Measurements from ENCODE around the gene DFFB. TPM values are rescaled to one million over a fixed set of nuclear protein-coding genes. Genes with fewer than 3 reads are reported as not detected.
A peak's percentile ranks its signal among the peaks of the same experiment; 100 is the strongest.

Gene DFFB
- total and polyA plus RNA-seq, 9 of the 15 experiments (the other 6 are each of a cell fraction or from before 2014, with no cell fraction given), result 2.3 to 15.8 (median 11.5) TPM

DNA sequence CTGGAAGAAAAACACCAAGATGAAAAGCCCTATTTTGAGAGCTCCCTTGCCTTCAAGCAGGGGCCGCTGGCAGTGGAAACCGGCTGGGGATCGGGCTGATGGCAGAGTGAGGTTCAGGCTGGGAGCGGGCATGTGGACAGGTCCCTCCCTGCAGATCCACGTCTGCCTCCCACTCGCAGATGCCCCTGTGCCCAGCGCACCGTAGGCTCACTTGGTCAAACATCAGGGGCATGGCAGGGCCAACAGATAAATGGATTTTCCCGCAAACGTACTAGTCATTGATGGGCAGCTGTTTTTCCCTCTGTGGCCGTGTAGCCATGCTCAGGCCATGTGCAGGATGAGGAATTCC, 49.4 kb downstream of the DFFB start:
- in situ Hi-C loops (cut with MboI), result no loop called here
- CTCF ChIA-PET (ENCODE audit: low intra/inter-chr PET ratio), result no interaction called here
- Histone ChIP-seq H3K27me3 (ENCODE audit: control insufficient read depth in 2 of 2, insufficient read depth in 2 of 2, low read length in 2 of 2) (peaks cover 0 to 18% of the 10 kb centered on the region in 2 experiments; a peak in 4 of 5 replicates), H3K27ac (ENCODE audit: extremely low read depth, low read depth, low read length) (no peak overlapping the region), H3K9me3 (replicated peaks; ENCODE audit: control insufficient read depth, insufficient read depth, low read depth, low read length) (no peaks in the 10 kb centered on the region), H3K4me1 (replicated peaks in 1 of 2; ENCODE audit: control insufficient read depth in 2 of 2, insufficient read depth in 2 of 2, low read length in 2 of 2) (peaks cover 10 to 62% of the 10 kb centered on the region in 2 experiments; a peak in 4 of 5 replicates), H3K4me2 (ENCODE audit: insufficient read depth, low read length) (no peak overlapping the region), H3K9me1 (ENCODE audit: control insufficient read depth, insufficient read depth, low read length) (no peaks in the 10 kb centered on the region), H3K36me3 (ENCODE audit: control insufficient read depth, insufficient read depth, low read length) (no peaks in the 10 kb centered on the region), H3K4me3 (no peak overlapping the region), H3K9ac (ENCODE audit: insufficient read depth in 1 of 2, low read depth in 2 of 2, low read length in 2 of 2) (peak overlapping the region in 1 of 2 experiments; percentile 73; a peak in 1 of 4 replicates), H3K79me2 (ENCODE audit: control insufficient read depth, insufficient read depth, low read length) (no peaks in the 10 kb centered on the region), H2AFZ (ENCODE audit: low read depth, low read length) (no peak overlapping the region), H4K20me1 (replicated peaks; ENCODE audit: control insufficient read depth, insufficient read depth, low read length) (peaks cover 13% of the 10 kb centered on the region; the same call in 1 of the 2 replicates)
- FAIRE-seq (no peak), ATAC-seq (no peak), DNase-seq (ENCODE audit: extremely low read depth in 1 of 4, low spot score in 3 of 4) (no peak)
- POLR2A ChIA-PET, result no interaction called here
- BruUV-seq (replicated peaks), result no TSS peak
- WGBS (ENCODE audit: insufficient coverage, low coverage, missing lambda C conversion rate), result 68% methylated on average over 11 of the region's 11 CpGs
- intact Hi-C loops (cut with micrococcal nuclease), result loop anchor here (1.0 kb wide), 1 partner anchor 121 kb away; no protein-coding TSS in a partner anchor
- no peak for TF ChIP-seq NCOA4 (IDR thresholded peaks at IDR 0.05; ENCODE audit: partially characterized antibody)
- TF ChIP-seq, protein P1, sequence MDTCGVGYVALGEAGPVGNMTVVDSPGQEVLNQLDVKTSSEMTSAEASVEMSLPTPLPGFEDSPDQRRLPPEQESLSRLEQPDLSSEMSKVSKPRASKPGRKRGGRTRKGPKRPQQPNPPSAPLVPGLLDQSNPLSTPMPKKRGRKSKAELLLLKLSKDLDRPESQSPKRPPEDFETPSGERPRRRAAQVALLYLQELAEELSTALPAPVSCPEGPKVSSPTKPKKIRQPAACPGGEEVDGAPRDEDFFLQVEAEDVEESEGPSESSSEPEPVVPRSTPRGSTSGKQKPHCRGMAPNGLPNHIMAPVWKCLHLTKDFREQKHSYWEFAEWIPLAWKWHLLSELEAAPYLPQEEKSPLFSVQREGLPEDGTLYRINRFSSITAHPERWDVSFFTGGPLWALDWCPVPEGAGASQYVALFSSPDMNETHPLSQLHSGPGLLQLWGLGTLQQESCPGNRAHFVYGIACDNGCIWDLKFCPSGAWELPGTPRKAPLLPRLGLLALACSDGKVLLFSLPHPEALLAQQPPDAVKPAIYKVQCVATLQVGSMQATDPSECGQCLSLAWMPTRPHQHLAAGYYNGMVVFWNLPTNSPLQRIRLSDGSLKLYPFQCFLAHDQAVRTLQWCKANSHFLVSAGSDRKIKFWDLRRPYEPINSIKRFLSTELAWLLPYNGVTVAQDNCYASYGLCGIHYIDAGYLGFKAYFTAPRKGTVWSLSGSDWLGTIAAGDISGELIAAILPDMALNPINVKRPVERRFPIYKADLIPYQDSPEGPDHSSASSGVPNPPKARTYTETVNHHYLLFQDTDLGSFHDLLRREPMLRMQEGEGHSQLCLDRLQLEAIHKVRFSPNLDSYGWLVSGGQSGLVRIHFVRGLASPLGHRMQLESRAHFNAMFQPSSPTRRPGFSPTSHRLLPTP (IDR thresholded peaks at IDR 0.05; ENCODE audit: borderline replicate concordance, extremely low read depth, insufficient read length), result no peak
- no peak for TF ChIP-seq PRPF4 (IDR thresholded peaks at IDR 0.05; ENCODE audit: insufficient read depth, low read depth, low read length, poor library complexity, severe bottlenecking)
- TF ChIP-seq, protein P2, sequence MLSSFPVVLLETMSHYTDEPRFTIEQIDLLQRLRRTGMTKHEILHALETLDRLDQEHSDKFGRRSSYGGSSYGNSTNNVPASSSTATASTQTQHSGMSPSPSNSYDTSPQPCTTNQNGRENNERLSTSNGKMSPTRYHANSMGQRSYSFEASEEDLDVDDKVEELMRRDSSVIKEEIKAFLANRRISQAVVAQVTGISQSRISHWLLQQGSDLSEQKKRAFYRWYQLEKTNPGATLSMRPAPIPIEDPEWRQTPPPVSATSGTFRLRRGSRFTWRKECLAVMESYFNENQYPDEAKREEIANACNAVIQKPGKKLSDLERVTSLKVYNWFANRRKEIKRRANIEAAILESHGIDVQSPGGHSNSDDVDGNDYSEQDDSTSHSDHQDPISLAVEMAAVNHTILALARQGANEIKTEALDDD (IDR thresholded peaks at IDR 0.05), result no peak
- TF ChIP-seq, protein P3, sequence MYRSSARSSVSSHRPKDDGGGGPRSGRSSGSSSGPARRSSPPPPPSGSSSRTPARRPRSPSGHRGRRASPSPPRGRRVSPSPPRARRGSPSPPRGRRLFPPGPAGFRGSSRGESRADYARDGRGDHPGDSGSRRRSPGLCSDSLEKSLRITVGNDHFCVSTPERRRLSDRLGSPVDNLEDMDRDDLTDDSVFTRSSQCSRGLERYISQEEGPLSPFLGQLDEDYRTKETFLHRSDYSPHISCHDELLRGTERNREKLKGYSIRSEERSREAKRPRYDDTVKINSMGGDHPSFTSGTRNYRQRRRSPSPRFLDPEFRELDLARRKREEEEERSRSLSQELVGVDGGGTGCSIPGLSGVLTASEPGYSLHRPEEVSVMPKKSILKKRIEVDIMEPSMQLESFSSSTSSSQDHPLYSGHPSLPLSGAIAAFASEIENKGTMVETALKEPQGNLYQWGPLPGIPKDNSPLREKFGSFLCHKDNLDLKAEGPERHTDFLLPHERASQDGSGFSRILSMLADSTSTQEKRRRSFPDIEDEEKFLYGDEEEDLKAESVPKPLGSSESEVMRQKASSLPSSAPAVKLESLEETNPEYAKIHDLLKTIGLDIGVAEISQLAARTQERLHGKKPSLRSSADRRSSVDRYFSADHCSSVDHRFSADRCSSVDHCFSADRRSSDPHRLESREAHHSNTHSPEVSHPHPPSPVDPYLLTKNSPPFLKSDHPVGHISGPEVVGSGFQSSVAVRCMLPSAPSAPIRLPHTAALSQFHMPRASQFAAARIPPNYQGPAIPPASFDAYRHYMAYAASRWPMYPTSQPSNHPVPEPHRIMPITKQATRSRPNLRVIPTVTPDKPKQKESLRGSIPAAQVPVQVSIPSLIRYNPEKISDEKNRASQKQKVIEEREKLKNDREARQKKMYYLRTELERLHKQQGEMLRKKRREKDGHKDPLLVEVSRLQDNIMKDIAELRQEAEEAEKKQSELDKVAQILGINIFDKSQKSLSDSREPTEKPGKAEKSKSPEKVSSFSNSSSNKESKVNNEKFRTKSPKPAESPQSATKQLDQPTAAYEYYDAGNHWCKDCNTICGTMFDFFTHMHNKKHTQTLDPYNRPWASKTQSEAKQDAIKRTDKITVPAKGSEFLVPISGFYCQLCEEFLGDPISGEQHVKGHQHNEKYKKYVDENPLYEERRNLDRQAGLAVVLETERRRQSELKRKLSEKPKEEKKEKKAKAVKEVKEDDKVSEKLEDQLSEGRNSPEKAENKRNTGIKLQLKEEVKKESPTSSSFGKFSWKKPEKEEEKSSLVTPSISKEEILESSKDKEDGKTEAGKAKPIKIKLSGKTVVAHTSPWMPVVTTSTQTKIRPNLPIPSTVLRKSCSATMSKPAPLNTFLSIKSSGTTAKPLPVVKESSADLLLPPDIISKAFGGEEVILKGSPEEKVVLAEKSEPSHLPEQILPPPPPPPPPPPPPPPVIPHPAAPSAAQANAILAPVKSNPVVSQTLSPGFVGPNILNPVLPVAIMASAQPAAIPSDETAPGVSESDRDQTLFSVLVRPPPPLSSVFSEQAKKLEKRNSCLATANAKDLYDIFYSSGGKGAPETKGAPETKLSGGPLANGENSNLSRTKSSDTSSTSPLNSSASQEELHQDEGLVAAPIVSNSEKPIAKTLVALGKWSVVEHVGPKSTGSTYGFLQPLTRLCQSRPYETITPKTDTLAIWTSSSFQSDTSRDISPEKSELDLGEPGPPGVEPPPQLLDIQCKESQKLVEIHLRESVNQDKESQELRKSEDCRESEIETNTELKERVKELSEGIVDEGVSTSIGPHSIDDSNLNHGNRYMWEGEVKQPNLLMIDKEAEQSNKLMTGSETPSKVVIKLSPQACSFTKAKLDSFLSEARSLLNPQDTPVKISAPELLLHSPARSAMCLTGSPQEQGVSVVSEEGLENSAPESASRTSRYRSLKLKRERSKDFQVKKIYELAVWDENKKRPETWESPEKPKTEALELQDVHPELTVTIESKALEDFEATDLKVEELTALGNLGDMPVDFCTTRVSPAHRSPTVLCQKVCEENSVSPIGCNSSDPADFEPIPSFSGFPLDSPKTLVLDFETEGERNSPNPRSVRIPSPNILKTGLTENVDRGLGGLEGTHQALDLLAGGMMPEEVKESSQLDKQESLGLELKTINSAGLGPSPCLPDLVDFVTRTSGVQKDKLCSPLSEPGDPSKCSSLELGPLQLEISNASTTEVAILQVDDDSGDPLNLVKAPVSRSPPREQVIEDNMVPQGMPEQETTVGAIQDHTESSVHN (IDR thresholded peaks at IDR 0.05; ENCODE audit: borderline replicate concordance in 1 of 2, low read depth in 1 of 2), result no peak
- no peak for TF ChIP-seq TEAD4 (IDR thresholded peaks at IDR 0.05; ENCODE audit: low read length)
- TF ChIP-seq TEAD4 (CRISPR knock-in tag; IDR thresholded peaks at IDR 0.05; ENCODE audit: borderline replicate concordance), result no peak
- TF ChIP-seq, protein P4, sequence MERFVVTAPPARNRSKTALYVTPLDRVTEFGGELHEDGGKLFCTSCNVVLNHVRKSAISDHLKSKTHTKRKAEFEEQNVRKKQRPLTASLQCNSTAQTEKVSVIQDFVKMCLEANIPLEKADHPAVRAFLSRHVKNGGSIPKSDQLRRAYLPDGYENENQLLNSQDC (CRISPR knock-in tag; IDR thresholded peaks at IDR 0.05), result no peak
- no peak for TF ChIP-seq RBM15 (IDR thresholded peaks at IDR 0.05; ENCODE audit: insufficient read depth, low read length)

All from K562 (cell line).